DMS 273 (cell line): ENCODE measurements around the gene CYTH4.

Experiments
- DNase-seq: peaks from one replicate; lab custom pipeline; 2025; ENCODE audit not compliant: unreplicated experiment; lab: John Stamatoyannopoulos, UW

Gene CYTH4

GRCh38 chr22:37269936-37270678 lies 12.2 kb upstream of the CYTH4 start:
- DNase-seq, result no peak

DNA sequence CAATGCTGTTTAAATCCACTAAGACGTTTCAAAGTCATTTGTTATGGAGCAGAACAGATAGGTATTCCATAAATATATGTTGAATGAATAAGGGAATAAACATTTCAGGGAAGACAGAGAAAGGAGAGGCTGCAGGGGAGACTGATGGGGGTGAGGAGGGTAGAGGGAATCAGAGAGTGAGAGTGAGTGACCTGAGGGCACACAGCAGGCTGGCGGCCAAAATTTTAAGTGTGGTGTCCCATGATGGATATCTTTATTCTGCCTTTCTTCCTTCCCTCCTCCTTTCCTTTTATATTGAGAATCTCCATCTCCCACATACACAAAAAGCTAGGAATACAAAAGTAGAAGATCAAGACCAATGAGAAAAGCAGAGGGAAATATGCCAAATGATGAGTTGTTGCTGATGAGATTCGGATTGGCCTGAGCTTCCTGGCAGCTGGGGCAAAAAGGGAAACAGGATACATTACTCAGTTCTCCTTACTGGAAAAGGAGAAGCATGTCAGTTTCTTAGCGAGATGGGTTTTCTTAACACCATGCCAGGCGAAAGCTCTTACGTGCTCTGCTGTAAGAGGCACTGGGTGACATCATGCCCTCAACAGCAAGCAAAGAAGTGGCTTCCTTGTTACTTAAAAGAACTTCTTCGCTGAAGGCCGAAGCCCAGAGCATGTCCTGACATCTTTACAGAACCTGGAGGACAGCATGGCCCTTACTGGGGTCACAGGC lies 11.2 kb upstream of the CYTH4 start:
- DNase-seq, result no peak

DNA sequence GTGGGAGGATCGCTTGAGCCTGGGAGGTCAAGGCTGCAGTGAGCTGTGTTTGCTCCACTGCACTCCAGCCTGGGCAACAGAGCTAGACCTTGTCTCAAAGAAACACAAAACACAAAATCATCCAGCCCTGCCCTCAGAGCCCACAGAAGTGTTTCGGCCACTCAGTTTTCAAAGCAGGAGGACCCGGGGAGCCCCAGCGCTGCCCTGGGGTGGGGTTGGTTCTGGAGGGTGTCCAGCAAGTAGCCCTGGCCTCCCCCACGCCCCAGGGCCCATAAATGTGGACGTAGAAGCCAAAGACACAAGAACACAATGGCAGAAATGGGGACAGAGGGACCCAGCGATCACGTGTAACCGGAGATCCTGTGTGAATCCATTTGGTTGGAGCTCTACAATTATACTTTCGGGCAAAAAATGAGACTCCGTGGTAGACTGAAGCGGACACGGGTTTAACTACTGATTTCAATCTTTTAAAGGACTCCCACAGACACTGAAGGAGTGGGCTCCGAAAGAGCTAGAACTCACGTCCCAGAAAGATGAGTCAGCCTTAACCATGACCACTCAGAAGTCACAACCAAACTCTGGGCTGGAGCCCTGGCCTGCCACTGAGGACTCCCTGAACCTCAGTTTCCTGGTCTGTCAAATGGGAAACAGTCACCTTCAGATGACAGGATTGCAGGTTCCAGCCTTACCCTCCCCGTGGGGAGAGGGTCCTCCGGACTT lies 9.0 kb upstream of the CYTH4 start:
- DNase-seq, result no peak

DNA sequence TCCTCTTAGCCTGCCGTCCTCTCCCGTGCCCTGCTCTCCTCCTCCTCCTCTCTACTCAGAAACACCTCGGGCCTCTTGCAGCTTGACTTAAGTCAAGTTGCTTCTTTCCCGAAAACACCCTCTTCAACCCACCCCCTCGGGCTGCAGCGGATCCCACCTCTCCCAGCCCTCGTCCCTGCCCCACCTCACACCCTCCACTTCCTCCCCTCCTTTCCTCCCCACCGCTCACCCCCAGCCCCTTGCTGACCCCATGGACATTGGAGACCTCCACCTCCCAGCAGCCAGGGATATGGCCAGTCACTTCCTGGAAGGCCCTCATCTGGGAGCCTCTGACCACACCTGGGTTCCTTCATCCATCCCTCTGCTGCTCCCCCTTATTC lies 8.5 kb upstream of the CYTH4 start:
- DNase-seq, result no peak

- DNase-seq, result no peak
Observed at GRCh38 chr22:37274380-37274862, 7.9 kb upstream of the CYTH4 start.

DNA sequence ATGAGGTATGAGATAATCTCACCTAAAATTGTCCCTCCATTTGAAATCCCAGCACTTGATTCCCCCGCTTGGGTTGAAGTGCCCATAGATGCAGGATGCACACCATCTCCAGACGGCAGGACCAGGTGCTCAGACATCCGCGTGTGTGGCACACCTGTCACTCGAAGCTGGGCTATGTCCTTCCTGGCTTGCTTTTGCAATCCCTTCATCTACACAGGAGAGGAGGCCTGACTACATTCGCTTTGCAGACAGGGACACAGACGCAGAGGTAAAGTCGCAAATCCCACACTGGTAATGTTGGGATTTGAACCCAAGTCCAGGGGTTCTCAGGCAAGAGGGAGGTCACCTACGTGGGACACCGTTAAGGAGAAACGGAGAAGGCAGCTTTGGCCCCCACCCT lies 7.2 kb upstream of the CYTH4 start:
- no peak for DNase-seq

DNA sequence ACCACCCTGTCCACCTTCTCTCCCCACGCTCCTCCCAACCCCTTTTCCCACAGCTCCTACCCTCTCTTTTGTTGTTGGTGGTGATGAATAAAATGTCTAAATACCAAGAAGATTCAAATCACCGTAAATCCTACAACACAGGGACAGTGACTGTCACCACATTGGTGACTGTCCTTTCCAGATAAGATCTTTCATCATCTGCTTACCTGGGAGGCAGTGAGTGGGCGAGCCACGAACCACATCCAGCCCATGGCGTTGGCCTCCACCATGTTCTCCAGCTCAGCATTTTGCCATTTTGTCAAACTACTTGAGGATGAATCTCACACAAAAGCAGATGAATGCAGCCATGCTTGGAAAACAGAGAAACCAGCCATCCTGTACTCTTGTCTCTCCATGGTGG lies 6.7 kb upstream of the CYTH4 start:
- no peak for DNase-seq

GRCh38 chr22:37276776-37277175 lies 5.5 kb upstream of the CYTH4 start:
- no peak for DNase-seq

DNA sequence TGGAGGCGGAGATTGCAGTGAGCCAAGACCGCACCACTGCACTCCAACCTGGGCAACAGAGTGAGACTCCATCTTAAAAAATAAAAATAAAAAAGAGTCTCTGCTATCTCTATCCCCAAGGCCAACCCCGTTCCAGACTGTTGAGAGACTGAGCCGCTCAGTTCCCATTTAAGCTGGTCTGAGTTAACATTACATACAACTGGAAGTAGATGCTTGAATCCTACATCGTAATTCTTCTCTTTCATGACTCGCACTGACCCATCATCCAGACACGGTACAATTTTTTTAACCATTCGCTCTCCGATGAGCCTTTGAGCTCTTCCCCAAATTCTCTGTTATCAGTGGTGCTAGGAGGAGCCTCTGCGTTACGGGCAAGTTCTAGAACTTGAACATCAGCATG lies 4.9 kb upstream of the CYTH4 start:
- DNase-seq, result no peak

DNA sequence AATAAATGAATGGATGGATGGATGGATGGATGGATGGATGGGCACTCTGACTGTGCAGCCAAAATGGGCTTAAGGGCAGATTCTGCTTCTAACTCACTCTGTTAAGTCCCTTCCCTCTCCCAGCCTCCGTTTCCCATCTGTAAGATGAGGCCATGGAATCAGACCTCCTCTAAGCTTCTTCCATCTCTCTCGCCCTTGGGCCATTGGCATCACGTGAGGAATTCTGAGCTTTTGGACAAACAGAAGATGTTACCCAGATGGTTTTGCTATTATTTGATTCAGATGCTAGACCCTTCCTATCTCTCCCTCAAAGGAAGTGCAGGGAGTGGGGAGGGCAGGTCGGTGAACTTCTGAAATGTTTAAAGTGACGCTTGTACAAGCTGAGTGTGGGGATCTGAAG lies 4.0 kb upstream of the CYTH4 start:
- DNase-seq, result no peak

- DNase-seq, result no peak
Observed at GRCh38 chr22:37279331-37280181, 2.8 kb upstream of the CYTH4 start.

GRCh38 chr22:37280718-37281117 lies 1.6 kb upstream of the CYTH4 start:
- no peak for DNase-seq

DNA sequence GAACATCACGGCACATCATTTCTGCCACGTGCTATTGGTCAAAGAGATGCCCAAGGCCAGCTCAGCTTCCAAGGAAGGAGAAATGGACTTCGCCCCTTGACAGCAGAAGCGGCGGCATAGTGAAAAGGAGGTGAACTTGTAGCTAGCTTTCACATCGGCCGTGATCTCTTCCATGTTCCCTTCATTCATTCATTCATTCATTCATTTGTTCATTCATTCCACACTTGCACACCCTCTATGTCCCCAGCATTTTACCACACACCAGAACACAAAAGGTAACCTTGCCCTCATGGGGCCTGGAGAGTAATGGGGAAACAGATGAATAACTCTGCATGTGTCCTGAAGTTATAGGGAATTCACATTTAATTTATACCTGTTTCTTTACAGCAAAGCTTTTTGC lies 1.1 kb upstream of the CYTH4 start:
- no peak for DNase-seq

- DNase-seq, result no peak
Observed at GRCh38 chr22:37281646-37282384, 493 bp upstream of the CYTH4 start.

GRCh38 chr22:37283393-37283937 lies 1.2 kb downstream of the CYTH4 start:
- no peak for DNase-seq

DNA sequence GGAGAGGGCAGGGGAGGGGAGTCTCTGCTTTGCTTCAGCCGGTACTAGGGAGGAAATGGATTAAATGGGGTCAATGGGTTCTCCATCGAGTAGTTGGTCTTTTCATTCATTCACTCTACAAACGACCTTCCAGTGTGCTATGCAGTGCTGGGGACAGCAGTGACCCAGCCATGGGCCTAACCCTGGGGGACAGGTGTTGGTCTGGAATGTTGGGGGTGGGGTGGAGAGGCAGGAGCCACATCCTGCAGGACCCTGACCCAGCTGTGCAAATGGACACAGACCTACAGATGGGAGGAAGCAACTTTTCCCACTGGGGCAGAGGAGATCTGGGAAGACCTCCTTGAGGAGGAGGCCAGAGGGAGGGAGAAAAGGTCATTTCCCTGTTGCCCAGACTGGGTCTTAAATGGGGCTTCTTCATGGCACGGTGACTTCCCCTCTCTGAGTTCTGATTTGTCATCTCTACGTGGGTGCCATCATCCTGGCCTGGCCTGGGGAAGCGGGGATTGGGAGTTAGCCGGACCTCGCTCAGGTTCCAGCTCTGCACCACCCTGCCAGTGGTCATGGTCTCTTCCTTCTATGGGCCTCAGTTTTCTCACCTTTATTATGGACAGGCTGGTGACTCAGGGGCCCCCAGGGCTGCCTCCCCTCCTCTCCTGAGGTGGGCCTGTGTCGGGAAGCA lies 2.0 kb downstream of the CYTH4 start:
- DNase-seq, result no peak

GRCh38 chr22:37284805-37285355 lies 2.6 kb downstream of the CYTH4 start:
- DNase-seq, result no peak

GRCh38 chr22:37285937-37286336 lies 3.6 kb downstream of the CYTH4 start:
- DNase-seq, result no peak

DNA sequence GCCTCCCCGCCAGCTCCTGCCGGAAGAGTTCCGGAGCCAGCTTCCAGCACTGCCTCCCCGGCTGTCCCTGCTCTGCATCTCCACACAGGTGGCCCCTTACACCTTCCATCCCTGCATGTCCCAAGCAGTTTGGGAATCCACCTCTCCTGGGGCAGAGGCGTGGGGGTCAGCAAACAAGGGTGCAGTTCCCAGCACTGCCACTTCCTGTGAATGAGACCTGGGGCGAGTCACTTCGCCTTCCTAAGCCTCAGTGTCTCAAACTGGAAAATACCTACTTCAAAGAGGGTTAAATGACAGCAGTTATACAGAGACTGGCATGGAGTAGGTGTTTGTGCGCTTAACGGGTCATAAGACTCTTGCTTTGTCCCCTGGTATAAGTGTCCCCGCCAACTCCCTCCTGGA lies 5.2 kb downstream of the CYTH4 start:
- no peak for DNase-seq
